ENCODE measurements around the gene SFMBT2. TPM values are rescaled to one million over a fixed set of nuclear protein-coding genes. Genes with fewer than 3 reads are reported as not detected.

Gene SFMBT2
- total RNA-seq, 1 donor from 2014 or later, result 9.1 TPM

- no peak for DNase-seq (ENCODE audit: low spot score, unreplicated experiment)
- no peaks in the 10 kb centered on the region for H3K27me3 Mint-ChIP-seq
- no peak for TF ChIP-seq CTCF (IDR thresholded peaks at IDR 0.05; ENCODE audit: unreplicated experiment)
- H3K9me3 Mint-ChIP-seq (ENCODE audit: low read depth), result no peaks in the 10 kb centered on the region
- no peak overlapping the region for H3K27ac Mint-ChIP-seq
- no peak overlapping the region for H3K4me3 Mint-ChIP-seq (ENCODE audit: low read depth)
- no peaks in the 10 kb centered on the region for H3K36me3 Mint-ChIP-seq (ENCODE audit: insufficient read depth)
- no peaks in the 10 kb centered on the region for H3K4me1 Mint-ChIP-seq (ENCODE audit: low read depth)
Observed at GRCh38 chr10:7277432-7277831, 133.4 kb downstream of the SFMBT2 start.

- no peak for TF ChIP-seq CTCF (IDR thresholded peaks at IDR 0.05; ENCODE audit: unreplicated experiment)
- H3K9me3 Mint-ChIP-seq (ENCODE audit: low read depth), result no peaks in the 10 kb centered on the region
- no peak overlapping the region for H3K4me3 Mint-ChIP-seq (ENCODE audit: low read depth)
- H3K27ac Mint-ChIP-seq, result no peak overlapping the region
- no peaks in the 10 kb centered on the region for H3K36me3 Mint-ChIP-seq (ENCODE audit: insufficient read depth)
- H3K27me3 Mint-ChIP-seq, result no peaks in the 10 kb centered on the region
- DNase-seq (ENCODE audit: low spot score, unreplicated experiment), result no peak
- peaks cover 2% of the 10 kb centered on the region for H3K4me1 Mint-ChIP-seq (ENCODE audit: low read depth)
Observed at GRCh38 chr10:7275761-7276440, 134.9 kb downstream of the SFMBT2 start.

- H3K27me3 Mint-ChIP-seq, result no peaks in the 10 kb centered on the region
- TF ChIP-seq CTCF (IDR thresholded peaks at IDR 0.05; ENCODE audit: unreplicated experiment), result no peak
- H3K9me3 Mint-ChIP-seq (ENCODE audit: low read depth), result no peaks in the 10 kb centered on the region
- no peak overlapping the region for H3K27ac Mint-ChIP-seq
- DNase-seq (ENCODE audit: low spot score, unreplicated experiment), result no peak
- H3K4me1 Mint-ChIP-seq (ENCODE audit: low read depth), result peaks cover 2% of the 10 kb centered on the region
- H3K4me3 Mint-ChIP-seq (ENCODE audit: low read depth), result no peak overlapping the region
- H3K36me3 Mint-ChIP-seq (ENCODE audit: insufficient read depth), result no peaks in the 10 kb centered on the region
Observed at GRCh38 chr10:7274293-7274692, 136.5 kb downstream of the SFMBT2 start.

- Mint-ChIP-seq H3K27me3 (no peaks in the 10 kb centered on the region), H3K36me3 (ENCODE audit: insufficient read depth) (no peaks in the 10 kb centered on the region), H3K4me3 (ENCODE audit: low read depth) (no peak overlapping the region), H3K4me1 (ENCODE audit: low read depth) (peaks cover 2% of the 10 kb centered on the region), H3K9me3 (ENCODE audit: low read depth) (no peaks in the 10 kb centered on the region), H3K27ac (no peak overlapping the region)
- DNase-seq (ENCODE audit: low spot score, unreplicated experiment), result no peak
- TF ChIP-seq CTCF (IDR thresholded peaks at IDR 0.05; ENCODE audit: unreplicated experiment), result no peak
Observed at GRCh38 chr10:7272008-7272407, 138.8 kb downstream of the SFMBT2 start.

- no peaks in the 10 kb centered on the region for H3K9me3 Mint-ChIP-seq (ENCODE audit: low read depth)
- H3K4me1 Mint-ChIP-seq (ENCODE audit: low read depth), result peaks cover 3% of the 10 kb centered on the region
- no peak overlapping the region for H3K27ac Mint-ChIP-seq
- H3K36me3 Mint-ChIP-seq (ENCODE audit: insufficient read depth), result no peaks in the 10 kb centered on the region
- DNase-seq (ENCODE audit: low spot score, unreplicated experiment), result no peak
- peaks cover 3% of the 10 kb centered on the region for H3K27me3 Mint-ChIP-seq
- H3K4me3 Mint-ChIP-seq (ENCODE audit: low read depth), result no peak overlapping the region
- no peak for TF ChIP-seq CTCF (IDR thresholded peaks at IDR 0.05; ENCODE audit: unreplicated experiment)
Observed at GRCh38 chr10:7269988-7270387, 140.8 kb downstream of the SFMBT2 start.
